Kidney epithelial cell (primary cell): ENCODE measurements around the gene GPR35. TPM values are rescaled to one million over a fixed set of nuclear protein-coding genes. Genes with fewer than 3 reads are reported as not detected.

Experiments
- DNase-seq: peaks from one replicate; pipeline ENCODE4 v3.0.0-alpha.2; 2010; ENCODE audit warnings: low read depth
- H3K27me3 ChIP-seq: 2 replicates; pipeline ENCODE4 v1.6.0; 2011; ENCODE audit warnings: low read length; ENCODE audit not compliant: control insufficient read depth, insufficient read depth
- H3K36me3 ChIP-seq: 2 replicates; pipeline ENCODE4 v1.5.1; 2011; ENCODE audit warnings: low read length; ENCODE audit not compliant: control insufficient read depth, insufficient read depth
- H3K4me3 ChIP-seq: 2 replicates; pipeline ENCODE4 v1.5.1; 2011; ENCODE audit warnings: low read depth, mild to moderate bottlenecking, control low read depth, low read length
- CTCF ChIP-seq: IDR thresholded peaks from 2 replicates; pipeline ENCODE4 v1.5.1; 2011; ENCODE audit warnings: mild to moderate bottlenecking, moderate library complexity, low read length, control low read depth, inconsistent platforms; ENCODE audit not compliant: insufficient read depth, poor library complexity, severe bottlenecking
- total RNA-seq: library from RNA; depleted of rRNA; stranded (reverse); fragments of >200 nt; gene quantifications from 2 replicates; pipeline ENCODE4 v1.2.3, GENCODE V29; 2015

Gene GPR35
- total RNA-seq, 1 donor from 2014 or later, result 1.3 TPM

- no peak for TF ChIP-seq CTCF
- H3K4me3 ChIP-seq, result no peak overlapping the region
- no peaks in the 10 kb centered on the region for H3K27me3 ChIP-seq
- no peak for DNase-seq
- no peaks in the 10 kb centered on the region for H3K36me3 ChIP-seq
Measured at GRCh38 chr2:240594511-240595380, 30.5 kb upstream of the GPR35 start.

- no peaks in the 10 kb centered on the region for H3K27me3 ChIP-seq
- DNase-seq, result no peak
- H3K36me3 ChIP-seq, result no peaks in the 10 kb centered on the region
- TF ChIP-seq CTCF, result peak; percentile 38
- no peak overlapping the region for H3K4me3 ChIP-seq
Measured at GRCh38 chr2:240595381-240596079, 29.8 kb upstream of the GPR35 start.

- Histone ChIP-seq H3K36me3 (no peaks in the 10 kb centered on the region), H3K4me3 (no peak overlapping the region), H3K27me3 (no peaks in the 10 kb centered on the region)
- DNase-seq, result no peak
- TF ChIP-seq CTCF, result no peak
Measured at GRCh38 chr2:240596080-240596460, 29.2 kb upstream of the GPR35 start.

GRCh38 chr2:240596491-240596931, 28.8 kb upstream of the GPR35 start:
- Histone ChIP-seq H3K27me3 (no peaks in the 10 kb centered on the region), H3K36me3 (no peaks in the 10 kb centered on the region), H3K4me3 (no peak overlapping the region)
- no peak for TF ChIP-seq CTCF
- DNase-seq, result no peak

- no peak for TF ChIP-seq CTCF
- Histone ChIP-seq H3K27me3 (no peaks in the 10 kb centered on the region), H3K36me3 (no peaks in the 10 kb centered on the region), H3K4me3 (no peak overlapping the region)
- no peak for DNase-seq
Measured at GRCh38 chr2:240597054-240597418, 28.2 kb upstream of the GPR35 start.
